PFSK-1 (cell line): ENCODE measurements around the gene PTPRJ.

Source experiments
- FOXP2 ChIP-seq: optimal IDR thresholded peaks from 2 replicates; pipeline ENCODE3; 2011; ENCODE audit warnings: borderline replicate concordance, control low read depth, inconsistent platforms; ENCODE audit not compliant: insufficient read depth; ENCODE audit errors: extremely low read length, extremely low read depth
- POLR2AphosphoS5 ChIP-seq: IDR thresholded peaks from 2 replicates; pipeline ENCODE4 v1.6.1; 2012; ENCODE audit warnings: low read depth, mild to moderate bottlenecking, control low read depth, low read length, moderate library complexity
- SIN3A ChIP-seq: IDR thresholded peaks from 2 replicates; pipeline ENCODE4 v1.6.1; 2012; ENCODE audit warnings: mild to moderate bottlenecking, low read length, moderate library complexity, borderline replicate concordance; ENCODE audit not compliant: insufficient read depth
- TAF1 ChIP-seq: IDR thresholded peaks from 2 replicates; pipeline ENCODE4 v1.6.1; 2012; ENCODE audit warnings: low read length, control low read depth, borderline replicate concordance; ENCODE audit not compliant: insufficient read depth
- TF ChIP-seq, protein P1 (sequence below), 2 experiments: IDR thresholded peaks; 2 replicates each; pipeline versions ENCODE4 v1.6.1 to v1.8.0; 2011 to 2012; ENCODE audit warnings: low read depth in 2 of 2, low read length in 2 of 2, control low read depth in 1 of 2, inconsistent platforms in 1 of 2, mild to moderate bottlenecking in 1 of 2, moderate library complexity in 1 of 2; ENCODE audit not compliant: insufficient read depth in 1 of 2

PTPRJ gene

DNA sequence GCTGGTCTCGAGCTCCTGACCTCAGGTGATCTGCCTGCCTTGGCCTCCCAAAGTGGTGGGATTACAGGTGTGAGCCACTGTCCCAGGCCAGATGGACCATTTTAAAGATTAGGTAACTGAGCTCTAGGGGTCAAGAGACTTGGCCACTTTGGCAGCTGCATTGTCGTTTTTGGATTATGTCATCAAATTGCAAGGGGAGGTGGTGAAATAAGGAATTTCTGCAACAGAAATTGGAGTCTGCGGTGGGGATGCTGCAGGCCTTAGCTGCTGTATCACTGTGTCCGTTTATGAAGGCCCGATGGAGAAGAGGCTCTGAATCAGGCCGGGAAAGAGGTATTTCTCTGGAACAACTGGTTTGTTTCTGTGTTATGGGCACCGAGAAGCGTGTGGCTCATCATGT lies 34.6 kb downstream of the PTPRJ start:
- TF ChIP-seq, protein P1, sequence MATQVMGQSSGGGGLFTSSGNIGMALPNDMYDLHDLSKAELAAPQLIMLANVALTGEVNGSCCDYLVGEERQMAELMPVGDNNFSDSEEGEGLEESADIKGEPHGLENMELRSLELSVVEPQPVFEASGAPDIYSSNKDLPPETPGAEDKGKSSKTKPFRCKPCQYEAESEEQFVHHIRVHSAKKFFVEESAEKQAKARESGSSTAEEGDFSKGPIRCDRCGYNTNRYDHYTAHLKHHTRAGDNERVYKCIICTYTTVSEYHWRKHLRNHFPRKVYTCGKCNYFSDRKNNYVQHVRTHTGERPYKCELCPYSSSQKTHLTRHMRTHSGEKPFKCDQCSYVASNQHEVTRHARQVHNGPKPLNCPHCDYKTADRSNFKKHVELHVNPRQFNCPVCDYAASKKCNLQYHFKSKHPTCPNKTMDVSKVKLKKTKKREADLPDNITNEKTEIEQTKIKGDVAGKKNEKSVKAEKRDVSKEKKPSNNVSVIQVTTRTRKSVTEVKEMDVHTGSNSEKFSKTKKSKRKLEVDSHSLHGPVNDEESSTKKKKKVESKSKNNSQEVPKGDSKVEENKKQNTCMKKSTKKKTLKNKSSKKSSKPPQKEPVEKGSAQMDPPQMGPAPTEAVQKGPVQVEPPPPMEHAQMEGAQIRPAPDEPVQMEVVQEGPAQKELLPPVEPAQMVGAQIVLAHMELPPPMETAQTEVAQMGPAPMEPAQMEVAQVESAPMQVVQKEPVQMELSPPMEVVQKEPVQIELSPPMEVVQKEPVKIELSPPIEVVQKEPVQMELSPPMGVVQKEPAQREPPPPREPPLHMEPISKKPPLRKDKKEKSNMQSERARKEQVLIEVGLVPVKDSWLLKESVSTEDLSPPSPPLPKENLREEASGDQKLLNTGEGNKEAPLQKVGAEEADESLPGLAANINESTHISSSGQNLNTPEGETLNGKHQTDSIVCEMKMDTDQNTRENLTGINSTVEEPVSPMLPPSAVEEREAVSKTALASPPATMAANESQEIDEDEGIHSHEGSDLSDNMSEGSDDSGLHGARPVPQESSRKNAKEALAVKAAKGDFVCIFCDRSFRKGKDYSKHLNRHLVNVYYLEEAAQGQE (IDR thresholded peaks at IDR 0.05; ENCODE audit: insufficient read depth in 1 of 2, low read depth in 2 of 2, low read length in 2 of 2), result no peak
- no peak for TF ChIP-seq POLR2AphosphoS5
- no peak for TF ChIP-seq SIN3A
- no peak for TF ChIP-seq FOXP2

DNA sequence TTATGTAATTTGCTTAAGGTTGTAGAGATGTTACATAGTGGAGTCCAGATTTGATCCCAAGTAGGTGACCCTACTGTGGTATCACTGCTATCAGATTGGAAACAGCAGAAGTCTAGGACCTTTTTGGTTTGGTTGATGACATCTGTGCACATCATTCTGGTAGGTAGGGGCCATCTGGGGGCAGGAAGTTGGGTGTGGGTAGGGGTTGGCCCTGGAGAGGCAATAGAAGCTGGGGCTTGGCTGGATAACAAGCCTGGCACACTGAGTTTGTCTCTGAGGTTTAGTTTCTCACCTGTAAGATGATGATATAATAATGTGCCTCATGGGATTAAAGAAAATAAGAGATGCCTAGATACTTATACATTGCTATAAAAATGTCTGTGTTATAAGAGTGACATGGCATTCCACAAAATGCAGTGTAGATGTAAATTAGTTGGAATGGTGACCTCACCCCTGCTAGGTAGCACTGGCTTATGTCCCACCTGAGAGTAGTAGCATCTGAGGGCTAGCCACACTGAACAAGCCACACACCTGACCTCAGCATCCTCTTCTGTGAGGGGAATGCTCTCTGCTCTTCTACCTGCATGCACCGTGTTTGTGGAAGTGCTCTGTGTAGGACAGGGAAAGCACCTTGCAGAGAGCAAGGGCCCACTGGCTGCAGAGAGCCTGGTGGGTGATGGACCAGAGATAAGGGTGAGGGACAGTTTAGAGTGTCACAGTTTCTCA lies 36.9 kb downstream of the PTPRJ start:
- TF ChIP-seq, protein P1 (IDR thresholded peaks at IDR 0.05; ENCODE audit: insufficient read depth in 1 of 2, low read depth in 2 of 2, low read length in 2 of 2), result no peak
- TF ChIP-seq POLR2AphosphoS5, result no peak

DNA sequence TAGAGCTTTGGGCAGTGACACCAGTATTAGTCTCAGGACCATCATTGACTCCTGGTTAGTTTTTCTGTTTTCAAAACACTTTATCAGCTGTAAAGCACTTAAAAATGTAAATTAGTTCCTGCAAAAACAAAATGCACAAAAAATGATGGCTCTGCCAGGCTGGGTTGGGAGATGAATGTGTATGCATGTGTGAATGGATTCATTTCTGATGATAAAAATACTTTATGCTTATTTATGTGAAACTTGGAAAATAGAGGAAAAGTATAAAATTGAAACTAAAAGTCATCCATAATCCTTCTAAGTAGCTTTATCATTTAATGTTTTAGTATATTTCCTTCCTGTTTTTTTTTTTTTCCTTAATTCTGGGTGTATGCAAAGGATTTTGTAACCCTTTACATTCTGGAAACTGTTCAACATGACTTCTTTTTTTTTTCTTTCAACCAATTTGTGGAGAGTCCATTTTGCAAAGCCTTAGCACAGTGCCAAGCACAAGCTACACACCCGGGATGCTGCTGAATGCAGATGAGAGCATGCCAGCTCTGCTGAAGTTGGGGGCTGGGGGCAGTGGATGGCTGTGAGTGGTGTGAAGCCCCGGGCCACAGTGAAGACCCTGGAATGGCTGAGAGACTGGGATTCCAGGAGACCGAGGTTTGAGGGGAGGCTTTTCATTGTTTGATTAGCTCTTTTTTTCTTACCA lies 37.6 kb downstream of the PTPRJ start:
- TF ChIP-seq FOXP2 (no peak), TAF1 (no peak), SIN3A (no peak), POLR2AphosphoS5 (no peak)
- TF ChIP-seq, protein P1 (IDR thresholded peaks at IDR 0.05; ENCODE audit: insufficient read depth in 1 of 2, low read depth in 2 of 2, low read length in 2 of 2), result no peak

DNA sequence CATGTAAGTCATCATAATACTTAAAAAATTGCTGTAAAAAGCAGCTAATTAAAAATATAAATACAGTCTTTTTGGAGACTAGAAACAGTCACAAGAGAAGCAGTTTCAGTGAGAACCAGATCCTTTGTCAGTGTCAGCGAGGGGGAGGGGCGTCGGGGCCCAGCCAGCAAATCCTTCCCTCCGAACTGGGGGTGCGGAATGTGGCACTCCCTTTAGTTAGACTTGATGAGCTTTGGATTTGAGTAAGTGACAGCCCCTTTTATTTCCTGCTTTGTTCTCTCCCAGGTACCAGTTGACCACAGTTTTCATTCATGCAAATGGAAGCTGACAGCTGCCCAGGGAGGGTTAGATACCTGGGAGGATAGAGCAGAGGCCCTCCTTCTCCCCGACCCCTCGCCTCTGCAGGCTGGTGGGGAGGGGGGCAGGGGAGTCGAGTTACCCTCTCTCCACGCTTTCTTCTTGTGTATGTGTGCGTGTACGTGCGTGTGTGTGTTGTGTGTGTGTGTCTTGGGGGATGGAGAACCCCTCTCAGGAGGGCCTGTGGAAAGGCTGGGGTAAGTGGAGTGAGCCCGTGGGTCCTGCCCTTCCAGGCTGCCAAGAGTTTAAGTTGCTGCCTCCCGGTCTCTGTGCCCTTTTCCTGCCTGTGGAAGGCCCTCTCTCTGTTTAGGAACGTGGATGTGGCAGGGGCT lies 38.3 kb downstream of the PTPRJ start:
- TF ChIP-seq SIN3A, result no peak
- no peak for TF ChIP-seq POLR2AphosphoS5
- TF ChIP-seq FOXP2, result no peak
- no peak for TF ChIP-seq TAF1
- TF ChIP-seq, protein P1 (IDR thresholded peaks at IDR 0.05; ENCODE audit: insufficient read depth in 1 of 2, low read depth in 2 of 2, low read length in 2 of 2), result no peak
